Islet of Langerhans (tissue), 1 donor: ENCODE measurements around the gene AK4.

Experiments
- FAIRE-seq: peaks from one replicate; lab custom pipeline; 2011; peaks lifted over from hg19 to GRCh38; lab: Jason Lieb, UNC

Gene AK4

DNA sequence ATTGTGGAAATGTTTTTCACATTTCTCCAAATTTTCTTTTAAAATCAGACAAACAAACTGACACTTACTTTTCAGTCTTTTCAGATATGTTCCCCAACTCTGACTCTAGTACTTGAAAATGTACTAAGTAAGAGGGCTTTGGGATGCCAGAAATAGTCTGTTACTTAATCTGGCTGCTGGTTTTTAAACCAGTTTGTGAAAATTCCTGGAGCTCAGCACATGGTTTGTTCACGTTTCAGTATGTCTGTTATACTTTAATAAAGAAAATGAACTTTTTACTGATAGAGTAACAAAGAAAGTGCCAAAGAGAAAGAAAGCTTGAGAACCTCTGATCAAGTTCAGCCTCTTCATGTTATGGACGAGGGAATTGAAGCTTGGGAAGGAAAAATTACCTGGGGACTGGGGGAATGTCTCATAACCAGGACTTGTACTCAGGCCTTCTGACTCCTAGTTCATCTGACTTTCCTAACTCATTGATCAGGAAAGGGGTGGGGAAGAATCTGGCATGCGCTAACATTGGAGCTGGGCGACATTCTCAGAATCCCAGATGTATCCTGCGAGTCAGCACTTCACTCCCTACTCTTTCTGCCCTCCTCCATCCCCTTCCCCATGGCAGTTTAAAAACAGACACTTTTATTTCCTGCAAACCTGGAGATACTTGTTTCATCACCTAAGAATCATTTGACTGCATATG lies 130.5 kb downstream of the AK4 start:
- FAIRE-seq: no peak

DNA sequence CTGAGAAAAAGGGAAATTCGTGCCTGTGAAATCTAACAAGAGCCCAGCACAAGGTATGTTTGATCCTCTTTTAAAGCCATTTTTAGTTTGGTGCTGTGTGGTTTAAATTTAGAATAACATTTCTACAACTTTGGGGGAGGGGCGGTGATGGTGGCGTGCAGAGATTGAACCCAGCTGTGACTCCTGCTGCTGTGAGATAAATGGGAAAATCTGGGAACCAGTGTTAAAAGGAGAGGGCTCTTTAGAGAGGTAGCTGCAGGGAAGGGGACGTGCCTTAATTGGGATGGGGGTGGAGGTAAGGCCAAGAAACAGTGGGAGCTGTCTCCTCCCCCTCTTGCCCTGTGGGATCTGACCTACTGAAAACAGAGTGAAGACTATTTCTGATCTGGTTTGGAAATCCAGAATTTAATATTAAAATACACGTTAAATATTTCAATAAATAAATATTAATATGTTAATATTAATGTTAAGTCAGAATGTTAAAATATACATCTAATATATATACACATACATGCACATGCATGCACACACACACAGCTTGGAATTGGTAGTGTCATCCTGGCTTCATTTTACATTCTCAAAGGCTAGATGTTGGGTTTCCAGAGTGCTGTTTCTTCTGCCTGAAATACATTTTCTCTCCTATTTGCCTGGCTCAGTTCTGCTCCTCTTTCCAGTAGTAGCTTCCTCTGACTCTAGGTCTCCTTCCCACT lies 131.2 kb downstream of the AK4 start:
- FAIRE-seq: no peak
